Superior temporal gyrus (tissue), 1 donor: ENCODE results near the gene PSENEN.

Experiments
- DNase-seq: peaks from one replicate; pipeline ENCODE4 v3.0.0-alpha.2; 2016; ENCODE audit errors: extremely low spot score

PSENEN gene

GRCh38 chr19:35773020-35773806, 27.8 kb downstream of the PSENEN start:
- no peak for DNase-seq

DNA sequence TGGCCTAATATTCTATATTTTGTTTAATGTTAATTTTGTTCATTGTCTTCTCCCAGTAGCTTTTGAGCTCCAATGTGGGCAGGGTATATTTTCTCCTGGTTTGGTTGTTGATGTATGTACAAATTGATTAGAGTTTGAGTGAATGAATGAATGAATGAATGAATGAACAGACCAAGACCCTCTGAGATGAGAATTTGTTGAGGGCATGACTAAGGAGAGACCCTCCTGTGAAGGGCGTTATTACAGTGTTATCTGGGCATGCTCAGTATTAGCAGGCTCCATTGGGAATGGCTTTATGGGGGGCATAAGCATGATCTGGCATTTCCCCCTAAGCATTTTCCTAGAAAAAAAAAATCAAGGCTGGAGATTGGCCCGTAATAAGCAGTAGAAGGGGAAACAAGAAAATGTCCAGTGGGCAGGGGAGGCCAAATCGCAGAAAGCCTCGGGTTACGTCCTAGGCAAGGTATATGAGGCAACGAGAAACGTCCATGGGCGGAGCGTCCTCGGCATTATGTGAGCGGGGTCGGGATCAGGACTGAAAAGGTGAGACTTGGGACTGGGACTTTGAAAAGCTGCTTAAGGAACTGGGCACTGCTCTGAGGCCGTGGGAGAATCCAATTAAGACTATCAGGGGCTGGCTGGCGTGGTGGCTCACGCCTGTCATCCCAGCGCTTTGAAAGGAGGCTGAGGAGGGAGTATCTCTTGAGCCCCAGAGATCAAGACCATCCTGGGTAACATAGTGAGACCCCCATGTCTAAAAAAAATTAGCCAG, 29.0 kb downstream of the PSENEN start:
- DNase-seq, result no peak

DNA sequence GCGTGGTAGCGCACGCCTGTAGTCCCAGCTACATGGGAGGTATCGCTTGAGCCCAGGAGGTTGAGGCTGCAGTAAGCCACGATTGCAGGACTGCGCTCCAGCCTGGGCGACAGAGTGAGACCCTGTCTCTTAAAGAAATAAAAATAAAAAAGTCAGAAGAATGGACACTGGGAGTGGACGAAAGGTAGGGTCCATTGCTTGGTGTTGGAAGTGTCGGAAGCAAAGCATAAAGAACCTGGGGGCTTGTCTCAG, 29.5 kb downstream of the PSENEN start:
- DNase-seq, result no peak

- DNase-seq, result peak; percentile 99
Measured at GRCh38 chr19:35775298-35776101, 30.0 kb downstream of the PSENEN start, which contains the start of gene ARHGAP33. TSS of gene ARHGAP33 (plus strand) at chr19:35775564. CDS start at chr19:35775659, 95 bp downstream.

- DNase-seq, result peak; percentile 35
Measured at GRCh38 chr19:35776102-35776788, 30.8 kb downstream of the PSENEN start.

DNA sequence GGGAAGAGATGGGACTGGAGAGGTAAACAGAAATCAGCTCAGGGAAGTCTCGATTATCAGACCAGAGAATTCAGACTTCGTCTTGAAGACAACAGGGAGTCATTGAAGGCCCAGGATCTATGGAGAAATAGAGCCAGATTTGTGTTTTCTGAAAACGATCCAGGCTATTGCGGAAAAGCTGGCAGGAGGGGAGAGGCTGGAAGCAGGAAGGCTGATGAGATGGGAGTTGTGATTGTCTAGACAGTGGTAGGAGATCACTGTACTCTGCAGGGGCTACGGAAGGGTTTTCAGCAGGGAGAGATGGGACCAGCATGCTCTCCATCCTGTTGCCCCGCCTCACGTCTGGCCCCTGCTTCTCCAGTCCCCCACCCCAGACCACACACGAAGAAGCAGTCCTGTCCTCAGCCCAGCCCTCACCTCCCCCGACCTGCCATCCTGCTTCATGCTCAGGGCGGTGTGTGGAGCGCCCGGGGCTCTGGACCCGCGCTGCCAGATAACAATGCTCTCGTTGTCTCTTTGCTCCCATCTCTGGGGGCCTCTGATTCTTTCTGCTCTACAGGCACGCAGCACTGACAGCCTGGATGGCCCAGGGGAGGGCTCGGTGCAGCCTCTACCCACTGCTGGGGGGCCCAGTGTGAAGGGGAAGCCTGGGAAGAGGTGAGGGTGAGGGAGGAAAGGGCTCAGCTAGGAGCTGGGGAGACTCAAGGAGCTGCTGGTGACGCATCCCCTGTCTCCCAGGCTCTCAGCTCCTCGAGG, 31.8 kb downstream of the PSENEN start:
- peak; percentile 60 for DNase-seq

GRCh38 chr19:35777961-35778360, 32.5 kb downstream of the PSENEN start:
- DNase-seq, result no peak

DNA sequence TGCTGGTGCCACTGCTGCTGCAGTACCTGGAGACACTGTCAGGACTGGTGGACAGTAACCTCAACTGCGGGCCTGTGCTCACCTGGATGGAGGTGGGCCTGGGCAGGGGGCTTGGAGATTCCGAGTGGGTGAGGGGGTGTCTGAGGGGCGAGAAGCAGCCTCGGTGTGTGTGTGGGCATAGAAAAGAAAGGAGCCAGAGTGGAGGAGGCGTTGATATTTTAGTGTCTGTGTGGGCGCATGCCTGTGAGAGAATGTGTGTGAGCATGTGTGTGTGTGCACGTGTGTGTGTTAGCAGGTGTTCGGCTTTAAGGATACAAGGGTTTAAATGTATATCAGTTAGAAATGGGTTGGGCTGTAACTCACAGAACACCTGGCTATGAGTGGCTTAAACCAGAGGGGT, 33.6 kb downstream of the PSENEN start:
- DNase-seq, result no peak

GRCh38 chr19:35780058-35780457, 34.6 kb downstream of the PSENEN start:
- DNase-seq, result no peak

GRCh38 chr19:35780717-35781116, 35.3 kb downstream of the PSENEN start:
- no peak for DNase-seq

DNA sequence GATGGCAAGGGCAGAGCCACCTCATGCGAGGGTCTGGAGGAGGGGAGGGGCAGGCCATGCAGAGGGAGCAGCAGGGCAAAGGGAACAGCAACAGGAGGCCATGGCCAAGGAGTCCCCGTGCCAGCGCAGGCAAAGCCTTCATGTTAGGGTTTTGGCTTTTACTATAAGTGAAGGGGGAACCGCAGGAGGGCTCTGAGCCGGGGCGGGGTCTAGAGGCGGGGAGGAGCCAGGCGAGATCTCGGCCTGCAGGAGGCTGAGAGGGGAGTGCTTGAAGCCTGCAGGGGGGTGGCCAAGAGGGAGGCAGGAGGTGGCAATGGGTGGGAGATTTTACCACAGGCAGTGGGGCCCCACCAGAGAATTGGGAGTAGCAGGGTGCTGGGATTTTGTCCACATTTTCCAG, 36.2 kb downstream of the PSENEN start:
- DNase-seq, result no peak

GRCh38 chr19:35782589-35782988, 37.1 kb downstream of the PSENEN start:
- DNase-seq, result no peak

- no peak for DNase-seq
Measured at GRCh38 chr19:35783469-35784434, 38.3 kb downstream of the PSENEN start.

- no peak for DNase-seq
Measured at GRCh38 chr19:35784503-35785338, 39.3 kb downstream of the PSENEN start.

DNA sequence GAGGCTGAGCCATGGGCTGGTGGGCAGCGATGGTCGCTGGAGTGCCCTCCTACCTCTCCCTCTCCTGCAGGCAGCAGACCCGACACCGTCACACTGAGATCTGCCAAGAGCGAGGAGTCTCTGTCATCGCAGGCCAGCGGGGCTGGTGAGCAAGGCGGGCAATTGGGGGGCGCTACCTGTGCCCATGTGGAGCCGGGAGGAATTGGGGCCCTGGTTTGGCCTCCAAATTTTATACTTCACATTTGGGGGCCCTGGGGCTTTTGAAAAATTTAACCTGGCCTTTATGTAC, 39.8 kb downstream of the PSENEN start:
- no peak for DNase-seq

- no peak for DNase-seq
Measured at GRCh38 chr19:35786299-35787160, 41.1 kb downstream of the PSENEN start.

DNA sequence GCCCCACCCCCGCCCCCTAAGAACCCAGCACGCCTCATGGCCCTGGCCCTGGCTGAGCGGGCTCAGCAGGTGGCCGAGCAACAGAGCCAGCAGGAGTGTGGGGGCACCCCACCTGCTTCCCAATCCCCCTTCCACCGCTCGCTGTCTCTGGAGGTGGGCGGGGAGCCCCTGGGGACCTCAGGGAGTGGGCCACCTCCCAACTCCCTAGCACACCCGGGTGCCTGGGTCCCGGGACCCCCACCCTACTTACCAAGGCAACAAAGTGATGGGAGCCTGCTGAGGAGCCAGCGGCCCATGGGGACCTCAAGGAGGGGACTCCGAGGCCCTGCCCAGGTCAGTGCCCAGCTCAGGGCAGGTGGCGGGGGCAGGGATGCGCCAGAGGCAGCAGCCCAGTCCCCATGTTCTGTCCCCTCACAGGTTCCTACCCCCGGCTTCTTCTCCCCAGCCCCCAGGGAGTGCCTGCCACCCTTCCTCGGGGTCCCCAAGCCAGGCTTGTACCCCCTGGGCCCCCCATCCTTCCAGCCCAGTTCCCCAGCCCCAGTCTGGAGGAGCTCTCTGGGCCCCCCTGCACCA, 41.9 kb downstream of the PSENEN start:
- DNase-seq, result no peak
